Cardiac muscle cell (in vitro differentiated cells and primary cell): ENCODE results near the gene MAD1L1. TPM values are rescaled to one million over a fixed set of nuclear protein-coding genes. Genes with fewer than 3 reads are reported as not detected.
"Not testable (repeated sequence)": the region's sequence is repeated elsewhere in the genome, so short reads cannot be mapped to it uniquely, and the experiment has no call there.

ENCODE experiments used
- DNase-seq, 2 donors: peaks; one replicate each; pipeline versions ENCODE4 v3.0.0 to v3.0.0-alpha.2; 2010 to 2017; ENCODE audit warnings: low read depth in 1 of 2, low spot score in 1 of 2
- H3K27ac ChIP-seq: fragments of 200-600 bp; sonication (generic); 2 replicates; pipeline ENCODE4 v1.5.1; 2016
- H3K27me3 ChIP-seq: fragments of 200-600 bp; sonication (generic); 2 replicates; pipeline ENCODE4 v1.6.0; 2016; ENCODE audit warnings: control low read depth
- H3K36me3 ChIP-seq: fragments of 200-600 bp; sonication (generic); 2 replicates; pipeline ENCODE4 v1.5.1; 2016; ENCODE audit warnings: control low read depth
- H3K4me1 ChIP-seq: fragments of 200-600 bp; sonication (generic); 2 replicates; pipeline ENCODE4 v1.8.1; 2017; ENCODE audit warnings: low read depth, mild to moderate bottlenecking, mixed run types
- H3K4me3 ChIP-seq: fragments of 200-600 bp; sonication (generic); 2 replicates; pipeline ENCODE4 v1.5.1; 2016; ENCODE audit warnings: mild to moderate bottlenecking
- H3K9me3 ChIP-seq: fragments of 200-600 bp; sonication (generic); 2 replicates; pipeline ENCODE4 v1.5.1; 2017; ENCODE audit warnings: low read depth, mild to moderate bottlenecking, control low read depth
- polyA plus RNA-seq: library from polyadenylated mRNA; unstranded; fragments of >200 nt; fragmentation: Nextera tagmentation; extraction: Ambion mirVana; gene quantifications from 2 replicates; pipeline ENCODE4 v1.2.1, GENCODE V29; 2016
- total RNA-seq: library from RNA; depleted of rRNA; stranded (reverse); fragments of >200 nt; gene quantifications from 2 replicates; pipeline ENCODE4 v1.2.3, GENCODE V29; 2016
- TF ChIP-seq, protein P1 (sequence below): IDR thresholded peaks from 2 replicates; pipeline ENCODE4 v1.5.1; 2012; ENCODE audit warnings: low read depth, mild to moderate bottlenecking, low read length

The MAD1L1 gene
- total and polyA plus RNA-seq, 2 experiments from 2014 or later = 38.3 to 56.2 TPM

DNA sequence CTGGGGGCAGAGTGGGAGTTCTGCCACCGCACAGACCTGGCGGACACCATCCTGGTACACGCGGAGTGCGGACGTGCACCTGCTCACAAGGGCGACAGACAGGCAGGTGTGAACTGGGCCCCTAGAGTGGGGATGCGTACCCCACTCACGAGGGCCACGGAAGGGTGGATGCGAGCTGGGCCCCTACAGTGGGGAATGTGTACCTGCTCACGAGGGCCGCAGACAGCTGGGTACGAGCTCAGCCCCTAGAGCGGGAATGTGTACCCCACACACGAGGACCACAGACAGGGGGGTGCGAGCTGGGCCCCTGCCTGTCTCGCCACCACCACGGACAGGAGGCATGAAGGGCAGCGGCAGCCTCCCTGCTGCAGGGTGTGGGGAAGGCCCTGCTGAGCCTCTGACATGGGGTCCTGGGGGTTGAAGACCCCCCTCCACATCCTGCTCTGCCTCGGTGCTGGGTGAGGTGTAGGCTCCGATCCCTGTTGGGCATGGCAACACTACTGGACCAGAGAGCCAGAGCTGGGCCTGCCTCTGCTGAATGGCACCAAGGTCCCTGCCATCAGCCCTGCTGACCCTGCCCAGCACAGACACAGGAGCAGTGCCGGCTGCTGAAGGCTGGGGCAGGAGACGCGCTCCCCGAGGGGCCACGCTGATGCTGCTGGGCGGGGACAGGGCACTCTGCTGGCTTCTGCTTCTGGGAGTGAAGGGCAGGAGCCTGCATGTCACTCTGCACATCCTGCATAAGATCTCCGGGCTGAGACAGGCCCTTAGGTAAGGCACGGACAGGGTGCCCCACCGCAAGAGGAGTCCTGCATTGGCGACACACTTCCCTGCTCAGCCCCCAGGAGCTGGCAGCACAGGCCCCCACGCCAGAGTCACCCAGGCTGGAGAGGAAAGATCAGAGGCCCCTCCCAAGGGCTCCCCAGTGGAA lies 259.2 kb downstream of the MAD1L1 start:
- Histone ChIP-seq H3K27me3 (no peaks in the 10 kb centered on the region), H3K9me3 (no peaks in the 10 kb centered on the region), H3K27ac (no peak overlapping the region), H3K4me1 (no peaks in the 10 kb centered on the region), H3K36me3 (no peaks in the 10 kb centered on the region), H3K4me3 (no peak overlapping the region)
- TF ChIP-seq, protein P1, sequence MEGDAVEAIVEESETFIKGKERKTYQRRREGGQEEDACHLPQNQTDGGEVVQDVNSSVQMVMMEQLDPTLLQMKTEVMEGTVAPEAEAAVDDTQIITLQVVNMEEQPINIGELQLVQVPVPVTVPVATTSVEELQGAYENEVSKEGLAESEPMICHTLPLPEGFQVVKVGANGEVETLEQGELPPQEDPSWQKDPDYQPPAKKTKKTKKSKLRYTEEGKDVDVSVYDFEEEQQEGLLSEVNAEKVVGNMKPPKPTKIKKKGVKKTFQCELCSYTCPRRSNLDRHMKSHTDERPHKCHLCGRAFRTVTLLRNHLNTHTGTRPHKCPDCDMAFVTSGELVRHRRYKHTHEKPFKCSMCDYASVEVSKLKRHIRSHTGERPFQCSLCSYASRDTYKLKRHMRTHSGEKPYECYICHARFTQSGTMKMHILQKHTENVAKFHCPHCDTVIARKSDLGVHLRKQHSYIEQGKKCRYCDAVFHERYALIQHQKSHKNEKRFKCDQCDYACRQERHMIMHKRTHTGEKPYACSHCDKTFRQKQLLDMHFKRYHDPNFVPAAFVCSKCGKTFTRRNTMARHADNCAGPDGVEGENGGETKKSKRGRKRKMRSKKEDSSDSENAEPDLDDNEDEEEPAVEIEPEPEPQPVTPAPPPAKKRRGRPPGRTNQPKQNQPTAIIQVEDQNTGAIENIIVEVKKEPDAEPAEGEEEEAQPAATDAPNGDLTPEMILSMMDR = no peak
- no peak for DNase-seq

DNA sequence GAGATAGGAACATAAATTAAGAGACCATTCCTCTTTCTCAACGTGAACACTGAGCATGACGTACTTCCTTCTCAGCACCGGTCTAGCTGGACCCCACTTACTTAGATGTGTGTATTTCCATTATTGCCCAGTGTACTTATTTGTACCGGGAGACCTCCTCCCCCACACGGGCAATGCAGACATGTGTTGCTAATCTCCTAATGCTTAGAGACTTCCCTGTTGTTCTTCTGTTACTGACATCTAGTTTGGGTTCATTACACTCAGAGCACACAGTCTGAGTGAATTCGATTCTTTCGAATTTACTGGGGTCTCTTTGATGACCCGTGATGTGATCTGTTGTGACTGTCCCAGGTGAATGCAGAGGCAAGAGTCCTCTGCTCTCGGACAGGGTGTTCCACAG lies 260.0 kb downstream of the MAD1L1 start:
- no peak for DNase-seq
- no peaks in the 10 kb centered on the region for H3K4me1 ChIP-seq
- no peak overlapping the region for H3K27ac ChIP-seq
- no peaks in the 10 kb centered on the region for H3K27me3 ChIP-seq
- H3K36me3 ChIP-seq = no peaks in the 10 kb centered on the region
- TF ChIP-seq, protein P1 = no peak
- H3K9me3 ChIP-seq = no peaks in the 10 kb centered on the region
- H3K4me3 ChIP-seq = no peak overlapping the region

DNA sequence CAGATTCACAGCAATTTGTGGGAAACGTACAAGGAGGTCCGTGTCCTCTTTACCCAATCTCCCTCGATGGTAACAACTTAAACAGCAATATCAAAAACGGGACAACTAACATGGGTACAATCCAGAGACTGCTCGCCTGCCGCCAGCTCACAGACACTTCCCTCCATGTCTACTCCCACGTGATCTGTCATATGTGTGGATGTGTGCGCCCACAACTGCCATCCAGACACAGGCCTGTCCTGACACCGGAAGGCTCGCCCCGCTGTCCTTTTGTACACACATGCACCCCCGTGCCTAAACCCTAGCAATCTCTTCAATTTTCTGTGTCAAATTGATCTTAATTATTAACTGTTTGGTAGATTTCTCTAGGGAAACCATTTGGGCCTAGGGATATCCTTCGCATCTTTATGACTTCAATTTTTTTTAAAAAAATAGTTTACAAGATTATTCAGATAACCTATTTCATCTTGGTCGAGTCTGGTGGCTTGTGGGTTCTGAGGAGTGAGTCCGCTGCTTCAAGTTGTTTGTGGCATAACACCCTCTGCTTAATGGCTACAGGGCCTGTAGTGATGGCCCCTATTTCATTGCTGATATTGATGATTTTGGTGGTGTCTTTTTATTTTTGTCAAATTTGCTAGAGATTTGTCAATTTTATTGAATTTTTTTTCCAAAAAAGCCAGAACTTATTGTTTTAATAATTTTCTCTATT lies 260.6 kb downstream of the MAD1L1 start:
- Histone ChIP-seq H3K36me3 (no peaks in the 10 kb centered on the region), H3K4me1 (no peaks in the 10 kb centered on the region), H3K9me3 (no peaks in the 10 kb centered on the region), H3K27ac (no peak overlapping the region), H3K27me3 (no peaks in the 10 kb centered on the region), H3K4me3 (no peak overlapping the region)
- DNase-seq = no peak
- TF ChIP-seq, protein P1 = no peak

DNA sequence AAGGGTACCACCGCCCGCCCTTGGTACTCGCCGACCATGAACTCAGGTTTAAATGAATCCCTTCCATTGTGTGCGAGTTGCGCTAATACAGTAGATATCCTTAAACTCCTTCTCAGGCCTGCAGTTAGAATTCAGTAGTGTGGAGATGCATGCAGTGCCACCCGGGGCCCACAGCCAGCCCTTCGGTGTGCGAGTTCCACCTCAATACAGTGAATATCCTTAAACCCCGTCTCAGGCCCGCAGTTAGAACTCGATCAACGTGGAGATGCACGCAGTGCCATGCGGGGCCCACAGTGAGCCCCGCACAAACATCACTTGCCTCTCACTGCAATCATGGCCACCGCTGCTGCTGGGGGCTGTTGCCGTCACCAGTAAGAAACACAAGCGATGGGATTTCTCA lies 261.9 kb downstream of the MAD1L1 start:
- no peaks in the 10 kb centered on the region for H3K27me3 ChIP-seq
- H3K36me3 ChIP-seq = no peaks in the 10 kb centered on the region
- TF ChIP-seq, protein P1 = no peak
- H3K4me3 ChIP-seq = no peak overlapping the region
- no peak for DNase-seq
- H3K27ac ChIP-seq = no peak overlapping the region
- no peaks in the 10 kb centered on the region for H3K9me3 ChIP-seq
- H3K4me1 ChIP-seq = no peaks in the 10 kb centered on the region

DNA sequence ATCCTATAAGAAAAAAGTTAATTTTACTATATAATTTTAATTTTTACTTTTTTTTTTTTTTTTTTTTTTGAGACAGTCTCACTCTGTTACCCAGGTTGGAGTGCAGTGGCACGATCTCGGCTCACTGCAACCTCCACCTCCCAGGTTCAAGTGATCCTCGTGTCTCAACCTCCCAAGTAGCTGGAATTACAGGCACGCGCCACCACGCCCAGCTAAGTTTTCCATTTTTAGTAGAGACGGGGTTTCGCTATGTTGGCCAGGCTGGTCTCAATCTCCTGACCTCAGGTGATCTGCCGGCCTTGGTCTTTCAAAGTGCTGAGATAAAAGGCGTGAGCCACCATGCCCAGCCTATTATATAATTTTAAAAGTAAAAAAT lies 262.5 kb downstream of the MAD1L1 start:
- DNase-seq, H3K27ac ChIP-seq, H3K9me3 ChIP-seq, H3K4me3 ChIP-seq, H3K4me1 ChIP-seq, H3K36me3 ChIP-seq, H3K27me3 ChIP-seq: not testable (repeated sequence)
